GM12878 (cell line): ENCODE measurements around the gene CD83.

Experiments used
- FOXK2 ChIP-seq: fragments of 450-650 bp; IDR thresholded peaks from 2 replicates; pipeline ENCODE4 v1.6.1; 2017; ENCODE audit warnings: mild to moderate bottlenecking, moderate library complexity
- MAX ChIP-seq: IDR thresholded peaks from 2 replicates; pipeline ENCODE4 v1.6.1; 2012; ENCODE audit warnings: low read depth, low read length, improper control_type of control experiment
- POLR2A ChIP-seq: IDR thresholded peaks from 2 replicates; pipeline ENCODE4 v1.6.1; 2011; ENCODE audit warnings: low read depth, mild to moderate bottlenecking, low read length
- TBL1XR1 ChIP-seq: IDR thresholded peaks from 2 replicates; pipeline ENCODE4 v1.6.1; 2012; ENCODE audit warnings: low read depth, low read length, improper control_type of control experiment
- TF ChIP-seq, protein P1 (sequence below), 3 experiments: IDR thresholded peaks in 2 of 3; conservative IDR thresholded peaks in 1 of 3; 2 replicates each; pipeline ENCODE4 v1.5.1; 2011; ENCODE audit warnings: low read depth in 3 of 3, low read length in 3 of 3, mild to moderate bottlenecking in 3 of 3, control low read depth in 2 of 3, moderate library complexity in 2 of 3, inconsistent platforms in 1 of 3, mixed read lengths in 1 of 3; ENCODE audit not compliant: control insufficient read depth in 2 of 3, insufficient read depth in 1 of 3; ENCODE audit errors: extremely low read depth in 1 of 3

GRCh38 chr6:14151773-14152172, 34.2 kb downstream of the CD83 start:
- no peak for TF ChIP-seq POLR2A
- no peak for TF ChIP-seq TBL1XR1
- TF ChIP-seq FOXK2, result no peak
- TF ChIP-seq, protein P1, sequence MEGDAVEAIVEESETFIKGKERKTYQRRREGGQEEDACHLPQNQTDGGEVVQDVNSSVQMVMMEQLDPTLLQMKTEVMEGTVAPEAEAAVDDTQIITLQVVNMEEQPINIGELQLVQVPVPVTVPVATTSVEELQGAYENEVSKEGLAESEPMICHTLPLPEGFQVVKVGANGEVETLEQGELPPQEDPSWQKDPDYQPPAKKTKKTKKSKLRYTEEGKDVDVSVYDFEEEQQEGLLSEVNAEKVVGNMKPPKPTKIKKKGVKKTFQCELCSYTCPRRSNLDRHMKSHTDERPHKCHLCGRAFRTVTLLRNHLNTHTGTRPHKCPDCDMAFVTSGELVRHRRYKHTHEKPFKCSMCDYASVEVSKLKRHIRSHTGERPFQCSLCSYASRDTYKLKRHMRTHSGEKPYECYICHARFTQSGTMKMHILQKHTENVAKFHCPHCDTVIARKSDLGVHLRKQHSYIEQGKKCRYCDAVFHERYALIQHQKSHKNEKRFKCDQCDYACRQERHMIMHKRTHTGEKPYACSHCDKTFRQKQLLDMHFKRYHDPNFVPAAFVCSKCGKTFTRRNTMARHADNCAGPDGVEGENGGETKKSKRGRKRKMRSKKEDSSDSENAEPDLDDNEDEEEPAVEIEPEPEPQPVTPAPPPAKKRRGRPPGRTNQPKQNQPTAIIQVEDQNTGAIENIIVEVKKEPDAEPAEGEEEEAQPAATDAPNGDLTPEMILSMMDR (IDR thresholded peaks at IDR 0.05 in 2 of 3, conservative IDR thresholded peaks at IDR 0.05 in 1 of 3; ENCODE audit: control insufficient read depth in 2 of 3, extremely low read depth in 1 of 3, insufficient read depth in 1 of 3, low read depth in 3 of 3, low read length in 3 of 3), result no peak
- no peak for TF ChIP-seq MAX
